DOHH2 (cell line): ENCODE results near the gene MRAP2.

Experiments used
- CTCF ChIP-seq: fragments of 200-600 bp; sonication (generic); IDR thresholded peaks from one replicate; pipeline ENCODE4 v1.5.1; 2014; ENCODE audit warnings: antibody characterized with exemption, mild to moderate bottlenecking, low read depth, low read length; ENCODE audit not compliant: poor library complexity, severe bottlenecking
- EZH2phosphoT487 ChIP-seq: fragments of 200-600 bp; sonication (generic); IDR thresholded peaks from 2 replicates; pipeline ENCODE4 v1.6.1; 2017; ENCODE audit warnings: borderline replicate concordance, mild to moderate bottlenecking, antibody characterized with exemption, low read length, moderate library complexity, mixed read lengths

GRCh38 chr6:84061174-84061573, 27.6 kb downstream of the MRAP2 start:
- TF ChIP-seq CTCF: no peak
- TF ChIP-seq EZH2phosphoT487: no peak
